HG03066 (cell line): Measurements from ENCODE around the gene MBTD1.
A peak's percentile ranks its signal among the peaks of the same experiment; 100 is the strongest.
"Not testable (repeated sequence)": the region's sequence is repeated elsewhere in the genome, so short reads cannot be mapped to it uniquely, and the experiment has no call there.

Source experiments
- ATAC-seq: cut with Tn5 transposase; IDR thresholded peaks from one replicate; pipeline ENCODE4 v1.9.1; 2021; ENCODE audit warnings: low read depth; ENCODE audit not compliant: unreplicated experiment

The MBTD1 gene

DNA sequence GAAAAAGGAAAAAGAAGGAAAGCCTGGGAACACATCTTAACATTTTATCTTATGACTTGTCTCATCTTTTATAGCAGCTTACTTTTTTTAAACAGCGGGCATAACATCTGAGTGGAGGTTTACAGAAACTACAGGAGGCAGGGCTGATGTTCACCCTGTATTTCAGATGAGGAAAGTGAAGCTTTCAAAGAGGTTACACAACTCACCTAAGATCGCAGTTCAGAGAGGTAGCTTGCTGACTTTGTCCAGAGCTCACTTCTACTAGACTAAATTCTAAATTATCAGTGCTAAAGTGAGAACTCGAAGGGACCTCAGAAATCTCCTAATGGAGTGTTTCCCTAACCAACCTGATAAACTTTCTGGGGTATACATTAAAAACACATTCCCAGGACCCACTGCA is 3.7 kb downstream of the MBTD1 start:
- ATAC-seq: no peak

DNA sequence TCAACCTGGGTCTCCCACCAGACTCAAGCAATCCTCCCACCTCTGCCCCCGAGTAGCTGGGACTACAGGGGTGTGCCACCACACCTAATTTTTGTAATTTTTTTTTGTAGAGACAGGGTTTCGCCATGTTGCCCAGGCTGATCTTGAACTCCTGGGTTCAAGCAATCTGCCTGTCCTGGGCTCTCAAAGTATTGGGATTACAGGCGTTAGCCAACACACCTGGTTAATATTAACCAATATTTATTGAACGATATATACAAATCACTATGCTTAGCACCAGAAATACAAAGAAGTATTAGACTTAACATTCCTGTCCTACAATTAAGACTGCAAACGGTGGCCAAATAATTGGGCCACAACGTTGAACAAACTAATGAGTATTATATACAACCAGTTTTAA is 4.2 kb downstream of the MBTD1 start:
- no peak for ATAC-seq

DNA sequence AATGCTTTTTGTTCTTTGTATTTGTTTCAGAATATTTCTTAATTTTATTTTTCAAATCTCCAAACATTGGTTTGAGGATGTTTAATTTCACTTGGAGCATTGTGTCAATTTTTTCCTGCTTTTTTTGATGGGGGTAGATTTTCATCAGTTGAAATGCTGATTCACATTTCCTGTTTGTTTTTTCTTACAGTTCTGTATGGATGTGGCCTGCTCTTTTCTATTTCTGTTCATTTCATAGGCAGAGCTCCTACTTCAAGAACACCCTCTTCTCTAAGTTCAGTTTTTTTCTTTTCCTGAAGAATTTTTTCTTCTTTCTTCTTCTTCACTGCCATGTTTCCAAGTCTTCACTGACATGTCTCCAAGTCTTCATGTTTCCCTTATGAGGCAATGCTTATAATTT is 8.8 kb downstream of the MBTD1 start:
- ATAC-seq: no peak

DNA sequence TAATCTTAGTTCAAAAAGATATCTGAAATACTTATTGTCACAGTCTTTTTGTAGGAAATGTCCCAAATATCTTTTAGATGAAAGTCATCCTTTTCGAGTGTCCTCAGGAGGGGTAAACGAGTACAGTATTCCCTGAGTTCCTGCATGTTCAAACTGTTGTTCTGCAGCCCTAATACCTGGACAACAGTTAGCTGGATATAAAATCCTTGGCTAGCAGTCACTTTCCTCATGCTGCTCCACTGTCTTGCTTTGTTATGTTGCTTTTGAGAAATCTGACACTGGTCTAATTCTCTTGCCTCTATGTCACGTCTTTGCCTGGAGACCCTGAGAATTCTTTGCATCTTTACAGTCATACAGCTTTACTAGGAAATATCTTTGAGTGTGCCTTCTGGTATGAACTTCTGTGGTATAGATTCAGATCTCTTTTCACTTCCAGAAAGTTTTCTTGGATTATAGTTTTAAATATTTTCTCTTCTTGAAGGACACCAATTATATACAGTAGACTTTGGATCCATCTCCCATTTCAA is 9.5 kb downstream of the MBTD1 start:
- no peak for ATAC-seq

DNA sequence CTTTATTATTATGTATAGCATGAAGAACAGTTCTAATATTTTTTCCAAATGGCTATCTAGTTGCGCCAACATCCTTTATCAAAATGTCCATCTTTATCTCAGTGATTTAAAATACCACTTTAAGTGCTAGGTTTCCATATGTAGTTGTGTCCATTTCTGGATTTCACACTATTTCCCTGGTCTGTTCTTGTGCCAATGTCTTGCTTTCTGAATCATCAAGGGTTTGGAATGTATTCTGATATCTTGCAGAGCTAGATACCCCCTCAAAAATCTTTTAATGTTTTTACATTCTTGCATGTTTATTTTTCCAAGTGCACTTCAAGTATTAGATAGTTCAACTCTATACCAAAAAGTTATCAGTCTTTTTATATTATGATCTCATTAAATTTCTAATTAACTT is 14.3 kb downstream of the MBTD1 start:
- no peak for ATAC-seq

DNA sequence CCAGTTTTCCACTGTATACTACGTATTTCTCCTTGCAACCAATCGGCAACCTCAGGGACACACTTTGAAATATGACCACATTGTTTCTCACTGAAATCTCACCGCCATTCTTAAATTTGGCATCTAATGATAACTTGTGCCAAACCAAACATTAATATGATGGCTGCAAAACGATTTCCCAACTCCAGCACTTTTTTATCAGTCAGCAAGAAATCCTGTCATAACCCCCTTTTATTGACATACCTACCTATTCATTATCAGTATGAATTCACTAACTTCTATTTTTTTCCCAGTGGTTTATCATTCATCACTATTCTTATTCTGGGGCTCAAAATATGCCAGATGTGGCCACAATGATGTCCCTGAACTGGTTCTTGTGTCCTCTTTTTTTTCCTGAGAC is 15.8 kb downstream of the MBTD1 start:
- no peak for ATAC-seq

DNA sequence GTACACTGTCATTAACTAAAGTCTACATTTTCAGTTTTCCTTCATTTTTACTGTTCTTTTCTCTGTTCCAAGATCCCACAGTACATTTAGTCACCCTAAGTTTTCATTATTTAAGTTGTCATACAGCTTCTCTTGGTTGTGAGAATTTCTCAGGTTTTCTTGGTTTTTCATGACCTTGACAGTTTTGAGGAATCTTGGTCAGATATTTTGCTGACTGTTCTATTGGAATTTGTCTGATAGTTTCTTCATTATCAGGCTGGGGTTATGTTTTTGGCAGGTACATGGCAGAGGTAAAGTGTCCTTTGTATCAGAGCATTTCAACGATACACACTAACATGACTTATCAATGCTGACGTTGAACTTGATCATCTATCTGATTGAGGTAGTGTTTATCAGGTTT is 19.6 kb downstream of the MBTD1 start:
- no peak for ATAC-seq

DNA sequence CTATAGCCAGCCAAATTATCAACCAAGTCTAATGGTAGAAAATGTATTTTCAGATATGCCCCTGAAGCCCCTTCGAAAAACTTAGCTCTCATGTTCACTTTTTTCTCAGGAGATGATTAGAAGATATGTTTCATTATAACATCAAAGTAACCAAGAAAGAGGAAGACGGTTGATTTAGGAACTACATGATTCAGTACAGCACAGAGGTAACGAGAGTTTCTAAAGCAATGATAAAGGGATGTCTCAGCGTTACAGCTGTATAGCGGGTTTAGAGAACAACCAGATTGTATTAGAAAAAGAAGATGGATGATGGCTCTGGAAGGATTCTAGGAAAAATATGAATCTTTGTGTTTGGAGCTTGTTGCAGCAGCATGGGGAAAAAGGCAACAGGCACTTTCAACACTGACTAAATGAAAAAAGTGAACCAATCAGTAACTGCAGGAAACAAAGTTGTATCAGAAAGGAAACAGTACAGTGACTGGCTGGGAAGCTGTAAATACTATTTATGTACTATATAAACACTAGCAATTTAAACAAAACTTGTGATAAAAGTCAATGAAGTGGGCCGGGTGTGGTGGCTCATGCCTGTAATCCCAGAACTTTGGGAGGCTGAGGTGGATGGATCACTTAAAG is 21.5 kb downstream of the MBTD1 start:
- no peak for ATAC-seq

DNA sequence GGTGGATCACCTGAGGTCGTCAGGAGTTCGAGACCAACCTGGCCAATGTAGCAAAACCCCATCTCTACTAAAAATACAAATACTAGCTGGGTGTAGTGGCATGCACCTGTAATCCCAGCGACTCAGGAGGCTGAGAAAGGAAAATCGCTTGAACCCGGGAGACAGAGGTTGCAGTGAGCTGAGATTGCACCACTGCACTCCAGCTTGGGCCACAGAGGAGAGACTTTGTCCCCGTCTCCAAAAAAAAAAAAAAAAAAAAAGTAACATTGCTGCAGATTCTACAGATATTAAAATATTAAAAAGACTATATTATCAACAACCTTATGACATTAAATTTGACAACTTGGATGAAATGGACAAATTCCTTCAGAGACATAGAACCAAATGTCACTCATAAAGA is 25.7 kb downstream of the MBTD1 start:
- no peak for ATAC-seq

DNA sequence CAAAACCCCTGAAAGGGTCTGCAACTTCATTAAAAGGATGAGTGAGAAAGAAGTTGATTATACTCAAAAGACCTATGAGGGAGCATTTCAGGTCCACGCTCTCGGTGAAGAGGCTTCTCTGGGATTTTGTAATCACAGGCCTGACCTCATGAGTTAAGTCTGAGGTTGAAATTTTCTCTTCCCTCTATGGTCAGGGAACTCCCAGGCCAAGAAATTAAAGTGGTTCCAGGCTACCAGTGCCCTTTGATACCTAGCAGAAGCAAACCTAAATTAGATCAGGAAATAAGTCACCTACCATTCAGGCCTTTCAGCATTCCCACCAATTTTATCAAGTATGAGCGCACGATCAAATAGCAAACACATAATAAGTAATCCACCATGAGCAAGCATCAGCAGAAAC is 27.9 kb downstream of the MBTD1 start:
- no peak for ATAC-seq

DNA sequence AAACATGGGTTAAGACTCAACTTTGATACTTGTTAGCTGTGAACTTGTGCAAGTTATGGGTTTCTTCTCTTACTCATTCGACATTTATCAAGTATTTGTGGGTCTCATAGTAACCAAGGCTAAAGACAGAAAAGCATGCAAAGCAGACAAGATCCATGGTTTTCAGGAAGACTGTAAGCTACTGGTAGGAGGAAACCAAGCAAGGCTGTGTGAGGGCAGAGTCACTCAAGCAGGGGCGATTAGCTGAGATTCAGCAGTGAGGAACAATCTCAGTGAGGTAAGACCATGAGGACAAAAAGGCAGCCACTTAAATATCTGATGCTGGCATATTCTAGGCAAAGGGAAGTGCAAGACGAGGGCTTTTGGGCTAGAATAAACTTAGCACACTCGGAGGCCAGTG is 29.5 kb downstream of the MBTD1 start:
- ATAC-seq: peak; percentile 50

DNA sequence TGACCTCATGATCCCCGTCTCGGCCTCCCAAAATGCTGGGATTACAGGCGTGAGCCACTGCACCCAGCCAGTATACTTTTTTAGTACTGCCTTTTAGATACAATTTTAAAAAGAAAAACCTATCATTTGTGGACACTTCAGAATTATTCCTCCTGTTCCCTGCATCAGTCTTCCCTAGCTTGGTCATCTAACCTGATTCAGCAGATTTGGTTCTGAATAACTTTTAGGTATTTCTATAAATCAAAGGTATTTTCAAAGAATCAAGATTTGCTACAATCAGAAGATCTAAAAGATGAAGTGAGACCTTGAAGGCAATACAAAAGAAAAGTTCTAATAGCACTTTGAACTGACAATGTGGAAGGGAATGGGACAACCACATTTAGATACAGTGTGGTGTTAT is 30.0 kb downstream of the MBTD1 start:
- no peak for ATAC-seq

DNA sequence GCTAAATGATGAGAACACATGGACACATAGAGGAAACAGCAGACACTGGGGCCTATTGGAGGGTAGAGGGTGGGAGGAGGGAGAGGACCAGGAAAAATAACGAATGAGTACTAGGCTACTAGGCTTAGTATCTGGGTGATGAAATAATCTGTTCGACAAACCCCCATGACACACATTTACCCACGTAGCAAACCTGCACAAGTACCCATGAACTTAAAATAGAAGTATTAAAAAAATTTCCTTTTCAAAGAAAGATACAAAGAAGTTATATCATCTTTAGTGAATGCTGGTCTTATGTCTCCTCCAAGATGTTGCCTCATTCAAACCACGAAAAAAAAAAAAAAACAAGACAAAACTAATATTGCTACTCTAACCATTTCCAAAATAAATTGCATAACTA is 31.7 kb downstream of the MBTD1 start:
- ATAC-seq: no peak

DNA sequence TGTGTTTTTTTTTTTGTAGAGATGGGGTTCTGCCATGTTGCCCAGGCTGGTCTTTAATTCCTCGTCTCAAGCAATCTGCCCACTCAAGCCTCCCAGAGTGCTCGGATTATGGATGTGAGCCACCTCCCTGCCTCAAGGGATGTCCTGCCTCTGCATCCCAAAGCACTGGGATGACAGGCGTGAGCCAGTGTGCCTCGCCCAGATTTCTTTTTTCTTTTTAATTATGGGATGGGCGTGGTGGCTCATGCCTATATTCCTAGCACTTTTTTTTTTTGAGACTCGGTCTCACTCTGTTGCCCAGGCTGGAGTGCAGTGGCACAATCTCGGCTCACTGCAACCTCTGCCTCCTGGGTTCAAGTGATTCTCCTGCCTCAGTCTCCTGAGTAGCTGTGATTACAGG is 34.3 kb downstream of the MBTD1 start:
- ATAC-seq: not testable (repeated sequence)

DNA sequence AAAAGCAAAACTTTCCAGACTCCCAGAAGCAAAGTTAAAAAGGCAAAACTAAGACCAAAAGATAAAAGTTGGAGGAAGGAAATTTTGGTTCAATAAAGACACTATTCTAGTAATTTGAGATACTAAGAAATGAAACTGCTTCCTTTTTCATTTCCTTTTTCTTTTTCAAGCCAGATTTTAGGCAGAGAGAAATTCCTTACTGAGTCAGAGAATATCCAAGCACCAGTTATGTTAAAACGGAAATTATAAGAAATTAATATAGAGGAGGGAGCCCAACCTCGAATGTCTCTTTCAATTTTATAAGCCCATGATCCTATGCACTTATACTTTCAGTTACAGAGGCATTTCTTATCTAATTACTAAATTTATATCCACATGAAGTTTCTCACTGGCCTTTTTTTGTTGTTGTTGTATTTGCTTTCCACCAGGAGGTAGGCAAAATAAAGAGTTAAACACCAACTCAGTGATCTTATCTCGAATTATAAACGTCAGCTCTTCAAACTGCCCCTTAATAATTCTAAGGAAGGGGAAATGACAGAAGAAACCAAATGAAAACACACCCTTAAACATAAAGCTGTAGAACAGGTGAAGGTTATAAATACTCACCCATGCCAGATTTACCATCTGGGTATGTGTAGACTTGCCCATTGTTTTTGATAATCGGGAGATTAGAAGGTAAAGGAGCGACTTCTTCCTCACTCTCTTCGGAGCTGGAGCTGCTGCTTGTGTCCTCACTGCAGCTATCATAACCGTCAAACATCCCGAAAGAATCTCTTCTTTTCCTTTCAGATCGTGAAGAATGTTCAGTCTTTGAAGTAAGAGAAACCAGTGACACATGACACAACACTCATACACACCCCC is 35.2 kb downstream of the MBTD1 start:
- no peak for ATAC-seq

DNA sequence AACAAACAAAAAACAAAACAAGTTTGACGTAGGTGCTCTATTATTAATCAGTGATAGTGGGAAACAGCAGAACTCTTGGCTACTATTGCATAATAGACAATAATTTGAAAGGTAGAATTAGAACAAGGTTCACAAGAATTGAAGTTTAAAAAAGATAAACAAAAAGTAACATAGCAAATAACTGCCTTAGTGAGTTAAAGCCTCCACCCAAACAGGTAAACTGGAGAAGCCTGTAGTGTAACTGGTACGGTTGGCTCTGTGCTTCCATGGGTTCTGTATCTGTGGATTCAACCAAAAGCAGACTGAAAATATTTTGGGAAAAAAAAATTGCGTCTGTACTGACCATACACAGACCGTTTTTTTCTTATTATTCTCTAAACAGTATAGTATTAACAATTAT is 38.5 kb downstream of the MBTD1 start:
- no peak for ATAC-seq

DNA sequence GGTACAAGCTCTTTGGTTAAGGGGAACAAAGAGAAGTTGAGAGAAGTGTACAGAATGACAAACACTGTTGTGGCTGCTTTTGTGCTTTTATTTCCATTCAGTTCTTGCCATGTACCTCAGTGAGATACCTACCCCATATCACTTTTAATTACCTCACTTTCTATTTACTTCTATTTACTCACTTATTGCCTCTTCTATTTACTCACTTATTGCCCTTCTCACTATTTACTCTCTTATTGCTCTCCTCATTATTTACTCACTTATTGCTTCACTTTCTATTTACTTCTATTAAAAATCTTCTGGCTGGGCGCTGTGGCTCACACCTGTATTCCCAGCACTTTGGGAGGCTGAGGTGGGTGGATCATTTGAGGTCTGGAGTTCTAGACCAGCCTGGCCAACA is 41.9 kb downstream of the MBTD1 start:
- no peak for ATAC-seq

DNA sequence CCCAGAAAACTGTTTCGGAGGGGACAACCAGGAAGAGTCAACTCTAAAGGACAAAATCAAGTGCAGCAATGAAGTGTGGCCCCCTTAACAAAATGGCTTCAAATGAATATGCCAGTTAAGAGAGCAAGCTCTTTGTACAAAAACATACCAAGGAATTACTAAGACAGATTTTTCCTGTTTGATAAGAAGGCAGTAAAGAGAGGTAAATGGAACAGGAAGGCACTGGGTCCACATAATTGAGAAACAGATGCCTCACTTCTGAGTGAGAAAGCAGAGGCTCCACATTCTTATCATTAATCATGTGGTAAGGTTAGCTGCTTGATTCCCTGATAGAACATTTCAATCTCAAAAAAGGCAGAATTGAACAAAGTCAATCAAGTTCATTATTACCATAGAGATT is 44.9 kb downstream of the MBTD1 start:
- ATAC-seq: no peak

DNA sequence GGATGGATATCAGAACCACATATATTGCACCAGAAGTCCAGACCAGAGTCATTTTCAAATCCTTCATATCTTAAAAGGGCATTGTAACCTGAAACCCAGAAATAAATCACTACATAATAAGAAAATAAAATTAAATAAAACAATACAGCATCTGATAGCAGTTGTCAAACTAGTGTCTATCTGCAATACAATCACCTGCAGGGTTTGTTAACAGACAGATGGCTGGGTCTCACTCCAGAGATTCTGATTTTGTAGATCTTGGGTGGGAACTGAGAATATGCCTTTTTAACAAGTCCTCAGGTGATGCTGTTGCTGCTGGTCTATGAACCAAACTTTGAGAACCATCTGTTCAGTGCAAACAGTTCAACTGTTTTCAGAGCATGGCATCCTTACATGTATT is 56.0 kb downstream of the MBTD1 start:
- ATAC-seq: no peak

DNA sequence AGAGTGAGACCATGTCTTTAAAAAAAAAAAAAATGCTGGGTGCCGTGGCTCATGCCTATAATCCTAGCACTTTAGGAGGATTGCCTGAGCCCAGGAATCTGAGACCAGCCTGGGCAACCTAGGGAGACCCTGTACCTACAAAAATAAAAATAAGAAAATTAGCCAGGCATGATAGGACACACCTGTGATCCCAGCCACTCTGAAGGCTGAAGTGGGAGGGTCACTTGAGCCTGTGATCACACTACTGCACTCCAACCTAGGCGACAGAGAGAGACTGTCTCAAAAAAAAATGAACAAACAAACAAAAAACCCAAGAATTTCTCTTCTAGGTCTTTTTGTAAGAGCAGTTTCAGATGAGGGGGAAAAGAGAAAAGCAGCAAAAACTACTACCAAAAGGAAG is 59.0 kb downstream of the MBTD1 start:
- no peak for ATAC-seq

DNA sequence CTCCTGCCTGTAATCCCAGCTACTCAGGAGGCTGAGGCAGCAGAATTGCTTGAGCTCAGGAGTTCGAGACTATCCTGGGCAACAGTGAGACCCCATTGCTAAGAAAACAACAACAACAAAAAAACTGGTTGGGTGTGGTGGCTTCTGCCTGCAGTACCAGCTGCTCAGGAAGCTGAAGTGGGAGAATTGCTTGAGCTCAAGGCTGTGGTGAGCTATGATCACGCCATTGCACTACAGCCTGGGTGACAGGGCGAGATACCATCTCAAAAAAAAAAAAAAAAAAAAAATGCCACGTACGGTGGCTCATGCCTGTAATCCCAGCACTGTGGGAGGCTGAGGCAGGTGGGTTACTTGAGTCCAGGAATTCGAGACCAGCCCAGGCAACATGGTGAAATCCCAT is 59.6 kb downstream of the MBTD1 start:
- no peak for ATAC-seq

DNA sequence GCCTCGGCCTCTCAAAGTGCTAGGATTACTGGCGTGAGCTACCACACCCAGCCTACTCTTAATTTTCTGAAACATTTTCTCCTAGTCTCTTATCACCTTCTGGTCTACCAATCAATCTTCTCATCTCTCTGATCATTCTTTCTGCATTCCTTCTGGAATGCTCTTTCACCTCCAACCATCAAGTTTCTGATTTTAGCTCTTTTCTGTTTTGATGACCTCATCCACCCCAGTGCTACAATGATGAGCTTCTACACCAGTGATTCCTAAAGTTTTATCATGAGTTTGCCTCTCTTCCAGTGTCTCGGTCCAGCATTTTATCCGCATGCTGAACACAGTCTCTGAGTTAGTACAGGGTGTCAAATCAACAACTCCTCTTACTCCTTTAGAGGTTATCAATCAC is 62.1 kb downstream of the MBTD1 start:
- ATAC-seq: no peak
